H1 (cell line): Measurements from ENCODE around the gene MBP. TPM values are rescaled to one million over a fixed set of nuclear protein-coding genes. Genes with fewer than 3 reads are reported as not detected.

Source experiments
- CTCF ChIA-PET: fragments of 300-600 bp; sonication (Branson Sonifier 250); formaldehyde crosslinking; loops from one replicate; lab custom pipeline; 2021; ENCODE audit not compliant: partially characterized antibody; lab: Charles Lee
- POLR2A ChIA-PET: fragments of 300-600 bp; sonication (Branson Sonifier 250); formaldehyde crosslinking; loops from one replicate; lab custom pipeline; 2021; ENCODE audit warnings: inconsistent platforms; ENCODE audit not compliant: partially characterized antibody; lab: Charles Lee
- DNase-seq, 2 experiments: peaks; one replicate each; pipeline versions ENCODE4 v3.0.0 to v3.0.0-alpha.2; 2010 to 2022; ENCODE audit warnings: low spot score in 2 of 2, low read depth in 1 of 2, mixed read lengths in 1 of 2
- FAIRE-seq: peaks from 2 replicates; lab custom pipeline; 2011; peaks lifted over from hg19 to GRCh38; lab: Jason Lieb, UNC
- H2AFZ ChIP-seq: 2 replicates; pipeline ENCODE4 v1.8.1; 2012; ENCODE audit warnings: low read length, inconsistent platforms
- H2AK5ac ChIP-seq: 2 replicates; pipeline ENCODE4 v1.6.1; 2013; ENCODE audit warnings: low read depth, low read length
- H2BK120ac ChIP-seq: replicated peaks from 2 replicates; pipeline ENCODE3; 2013; ENCODE audit warnings: low read depth, low read length, inconsistent platforms
- H2BK12ac ChIP-seq: 2 replicates; pipeline ENCODE4 v1.6.1; 2013; ENCODE audit warnings: low read depth, low read length
- H2BK15ac ChIP-seq: 2 replicates; pipeline ENCODE4 v1.6.1; 2013; ENCODE audit warnings: low read length
- H2BK20ac ChIP-seq: 2 replicates; pipeline ENCODE4 v1.6.1; 2013; ENCODE audit warnings: low read length
- H2BK5ac ChIP-seq: 2 replicates; pipeline ENCODE4 v1.6.1; 2013; ENCODE audit warnings: low read depth, low read length
- H3K14ac ChIP-seq: 2 replicates; pipeline ENCODE4 v1.6.1; 2013; ENCODE audit warnings: inconsistent platforms; ENCODE audit not compliant: insufficient read length
- H3K18ac ChIP-seq: 2 replicates; pipeline ENCODE4 v1.6.1; 2013; ENCODE audit warnings: low read length; ENCODE audit errors: extremely low read depth
- H3K23ac ChIP-seq: 2 replicates; pipeline ENCODE4 v1.6.1; 2013; ENCODE audit warnings: inconsistent platforms; ENCODE audit not compliant: insufficient read length
- H3K23me2 ChIP-seq: 2 replicates; pipeline ENCODE4 v1.6.1; 2013; ENCODE audit warnings: low read depth, low read length
- H3K27ac ChIP-seq: 2 replicates; pipeline ENCODE4 v1.6.1; 2011; ENCODE audit warnings: low read depth, low read length, inconsistent platforms
- H3K27me3 ChIP-seq, 4 experiments: replicated peaks in 1 of 4; 1 replicate in 1 of 4; 2 replicates in 3 of 4; pipeline versions ENCODE4 v1.6.1 to v1.8.1; 2011 to 2013; ENCODE audit warnings: low read length in 3 of 4, mild to moderate bottlenecking in 3 of 4, inconsistent platforms in 2 of 4, mixed read lengths in 2 of 4, moderate library complexity in 1 of 4; ENCODE audit not compliant: control insufficient read depth in 3 of 4, insufficient read depth in 3 of 4; ENCODE audit errors: extremely low read depth in 1 of 4
- H3K36me3 ChIP-seq, 4 experiments: 2 replicates each; pipeline versions ENCODE4 v1.6.1 to v1.8.1; 2011 to 2013; ENCODE audit warnings: mild to moderate bottlenecking in 4 of 4, low read length in 3 of 4, moderate library complexity in 2 of 4, control low read depth in 1 of 4, inconsistent platforms in 1 of 4; ENCODE audit not compliant: insufficient read depth in 4 of 4, control insufficient read depth in 2 of 4
- H3K4ac ChIP-seq: replicated peaks from 2 replicates; pipeline ENCODE3; 2013; ENCODE audit warnings: low read length, low read depth, mixed read lengths, inconsistent platforms; ENCODE audit not compliant: insufficient read length
- H3K4me1 ChIP-seq, 4 experiments: replicated peaks in 1 of 4; 1 replicate in 1 of 4; 2 replicates in 3 of 4; pipeline versions ENCODE4 v1.6.1 to v1.8.1; 2011 to 2013; ENCODE audit warnings: low read length in 3 of 4, inconsistent platforms in 2 of 4, mixed read lengths in 1 of 4; ENCODE audit not compliant: insufficient read depth in 4 of 4, control insufficient read depth in 3 of 4
- H3K4me2 ChIP-seq, 2 experiments: 2 replicates each; pipeline versions ENCODE4 v1.6.1 to v1.8.1; 2011 to 2013; ENCODE audit warnings: low read depth in 2 of 2, low read length in 2 of 2, control low read depth in 1 of 2, inconsistent platforms in 1 of 2, mild to moderate bottlenecking in 1 of 2; ENCODE audit not compliant: insufficient read depth in 1 of 2
- H3K4me3 ChIP-seq, 4 experiments: fragments of 200-600, 300-600 bp in 1 of 4; sonication (generic), shearing (Covaris generic), sonication (Bioruptor Twin) in 1 of 4; 2 replicates each; pipeline versions ENCODE4 v1.5.1 to v1.8.1; 2011 to 2016; ENCODE audit warnings: low read length in 4 of 4, low read depth in 3 of 4, control low read depth in 2 of 4, inconsistent platforms in 2 of 4, mild to moderate bottlenecking in 2 of 4, mixed read lengths in 1 of 4, moderate library complexity in 1 of 4; ENCODE audit not compliant: insufficient read depth in 2 of 4; ENCODE audit errors: extremely low read depth in 1 of 4
- H3K56ac ChIP-seq: replicated peaks from 2 replicates; pipeline ENCODE3; 2013; ENCODE audit warnings: low read depth, mild to moderate bottlenecking, mixed read lengths, low read length, inconsistent platforms; ENCODE audit not compliant: insufficient read length
- H3K79me1 ChIP-seq: 2 replicates; pipeline ENCODE4 v1.6.1; 2013; ENCODE audit warnings: low read depth, low read length, control low read depth
- H3K79me2 ChIP-seq, 2 experiments: 2 replicates each; pipeline versions ENCODE4 v1.6.1 to v1.8.1; 2012 to 2013; ENCODE audit warnings: low read length in 2 of 2, mild to moderate bottlenecking in 2 of 2, inconsistent platforms in 1 of 2; ENCODE audit not compliant: insufficient read depth in 2 of 2, control insufficient read depth in 1 of 2
- H3K9ac ChIP-seq, 4 experiments: replicated peaks in 1 of 4; 1 replicate in 1 of 4; 2 replicates in 3 of 4; pipeline versions ENCODE4 v1.6.1 to v1.8.1; 2011 to 2013; ENCODE audit warnings: low read depth in 3 of 4, low read length in 3 of 4, control low read depth in 2 of 4, mild to moderate bottlenecking in 2 of 4, moderate library complexity in 2 of 4, inconsistent platforms in 1 of 4; ENCODE audit errors: extremely low read depth in 1 of 4
- H3K9me3 ChIP-seq, 2 experiments: 2 replicates each; pipeline versions ENCODE4 v1.6.1 to v1.8.1; 2012 to 2013; ENCODE audit warnings: mild to moderate bottlenecking in 2 of 2, moderate library complexity in 2 of 2, control low read depth in 1 of 2, inconsistent platforms in 1 of 2, low read depth in 1 of 2, low read length in 1 of 2, mixed read lengths in 1 of 2; ENCODE audit not compliant: insufficient read depth in 2 of 2
- H4K20me1 ChIP-seq, 2 experiments: replicated peaks in 1 of 2; 2 replicates each; pipeline versions ENCODE3 to v1.8.1; 2011 to 2013; ENCODE audit warnings: inconsistent platforms in 2 of 2, low read length in 2 of 2, mild to moderate bottlenecking in 1 of 2; ENCODE audit not compliant: insufficient read depth in 2 of 2, control insufficient read depth in 1 of 2
- H4K5ac ChIP-seq: 2 replicates; pipeline ENCODE4 v1.6.1; 2013; ENCODE audit warnings: low read length, low read depth, mixed read lengths, inconsistent platforms; ENCODE audit not compliant: insufficient read length
- H4K8ac ChIP-seq: 2 replicates; pipeline ENCODE4 v1.8.0; 2013; ENCODE audit warnings: mild to moderate bottlenecking, moderate library complexity, low read length, inconsistent platforms; ENCODE audit not compliant: insufficient read depth; ENCODE audit errors: extremely low read depth
- H4K91ac ChIP-seq: replicated peaks from 2 replicates; pipeline ENCODE3; 2013; ENCODE audit warnings: low read length, mixed read lengths, inconsistent platforms; ENCODE audit not compliant: insufficient read length
- BCL11A ChIP-seq, 2 experiments: IDR thresholded peaks; one replicate each; pipeline ENCODE4 v1.6.1; 2011; ENCODE audit warnings: low read depth in 2 of 2, low read length in 2 of 2, mild to moderate bottlenecking in 2 of 2
- CTCF ChIP-seq, 3 experiments: IDR thresholded peaks; 1 replicate in 2 of 3; 2 replicates in 1 of 3; pipeline versions ENCODE4 v1.5.1 to v1.6.1; 2011; ENCODE audit warnings: low read length in 3 of 3, mild to moderate bottlenecking in 3 of 3, inconsistent platforms in 2 of 3, low read depth in 1 of 3, moderate library complexity in 1 of 3; ENCODE audit not compliant: insufficient read depth in 1 of 3; ENCODE audit errors: control extremely low read depth in 1 of 3
- EZH2 ChIP-seq: fragments of 200-600 bp; sonication (generic); IDR thresholded peaks from 2 replicates; pipeline ENCODE4 v1.7.1; 2012; ENCODE audit warnings: low read depth, mild to moderate bottlenecking, moderate library complexity, low read length, inconsistent platforms; ENCODE audit not compliant: severe bottlenecking
- KDM1A ChIP-seq: fragments of 200-600, 300-600 bp; sonication (generic); IDR thresholded peaks from 2 replicates; pipeline ENCODE4 v1.7.1; 2016; ENCODE audit warnings: mild to moderate bottlenecking, low read length, borderline replicate concordance
- WGBS, 2 experiments: shearing (Covaris generic) in 1 of 2; methylation state at CpG; one replicate each; pipeline versions ENCODE4 v1.1.6 to v1.1.7; 2013 to 2015; ENCODE audit warnings: low lambda C conversion rate in 2 of 2, mixed read lengths in 2 of 2, inconsistent platforms in 1 of 2, low coverage in 1 of 2, missing lambda C conversion rate in 1 of 2; ENCODE audit not compliant: insufficient replicate concordance in 2 of 2, insufficient coverage in 1 of 2, insufficient read length in 1 of 2; ENCODE audit errors: extremely low coverage in 1 of 2, missing lambda C conversion rate in 1 of 2; 5-methylcytosine and 5-hydroxymethylcytosine counted together
- polyA plus RNA-seq, 7 experiments: library from polyadenylated mRNA; depleted of rRNA in 3 of 7; stranded (reverse) in 5 of 7; unstranded in 2 of 7; fragments of >200 nt in 5 of 7; fragments of 200-250 nt in 2 of 7; gene quantifications; 1 replicate in 5 of 7; 2 replicates in 1 of 7; 4 replicates in 1 of 7; pipeline versions ENCODE4 v1.2.1 to v1.2.3, GENCODE V29; 2011 to 2013; ENCODE audit warnings: missing spikeins in 2 of 7, mixed read lengths in 2 of 7
- total RNA-seq: library from RNA; stranded (reverse); fragmentation: NEBNext Ultra II Directional; extraction: Animal tissue kit (Norgen Biotek cat#: 25700); gene quantifications from 2 replicates; pipeline ENCODE4 v1.2.1, GENCODE V29; 2021

Gene MBP
- total and polyA plus RNA-seq, 2 of the 8 experiments (the other 6 are each of a cell fraction or from before 2014, with no cell fraction given): 7.7 to 19.2 TPM

GRCh38 chr18:77177009-77177408 lies 44.4 kb upstream of the MBP start:
- FAIRE-seq: no peak
- no peak overlapping the region for H3K23ac ChIP-seq
- H3K4ac ChIP-seq: no peak overlapping the region
- H3K79me1 ChIP-seq: no peaks in the 10 kb centered on the region; the same call in 1 of the 2 replicates
- H3K56ac ChIP-seq: no peak overlapping the region
- DNase-seq: no peak
- no peaks in the 10 kb centered on the region for H4K20me1 ChIP-seq
- WGBS, 2 experiments: 89% methylated on average over 1 of the region's 1 CpG; no CpG with 5 or more reads in 1 of the 2 experiments
- H3K9ac ChIP-seq: no peak overlapping the region
- H3K4me1 ChIP-seq: no peaks in the 10 kb centered on the region
- H2BK15ac ChIP-seq: no peak overlapping the region; the same call in 1 of the 2 replicates
- no peaks in the 10 kb centered on the region for H3K27me3 ChIP-seq
- no peaks in the 10 kb centered on the region for H3K23me2 ChIP-seq
- no peak overlapping the region for H3K14ac ChIP-seq
- CTCF ChIA-PET: interaction anchor here (1.3 kb wide), 1 partner anchor 13 kb away, joined by 3 read pairs; no protein-coding TSS in a partner anchor
- no peak overlapping the region for H3K4me2 ChIP-seq
- H3K36me3 ChIP-seq: no peaks in the 10 kb centered on the region; a peak in 1 of 8 replicates
- H2AFZ ChIP-seq: no peak overlapping the region; the same call in 1 of the 2 replicates
- no peak overlapping the region for H4K91ac ChIP-seq
- no peaks in the 10 kb centered on the region for H3K79me2 ChIP-seq
- POLR2A ChIA-PET: no interaction called here
- H2BK5ac ChIP-seq: no peak overlapping the region
- H3K18ac ChIP-seq: no peak overlapping the region
- no peak overlapping the region for H3K4me3 ChIP-seq
- H2BK12ac ChIP-seq: no peak overlapping the region
- no peak overlapping the region for H3K27ac ChIP-seq
- H2AK5ac ChIP-seq: no peak overlapping the region
- no peak overlapping the region for H4K5ac ChIP-seq
- TF ChIP-seq BCL11A (IDR thresholded peaks at IDR 0.05; ENCODE audit: low read depth in 2 of 2, low read length in 2 of 2) (no peak), KDM1A (no peak), CTCF (IDR thresholded peaks at IDR 0.05; ENCODE audit: control extremely low read depth in 1 of 3, insufficient read depth in 1 of 3, low read depth in 1 of 3, low read length in 3 of 3) (no peak), EZH2 (no peak)
- no peak overlapping the region for H2BK20ac ChIP-seq
- no peak overlapping the region for H2BK120ac ChIP-seq
- H3K9me3 ChIP-seq: no peaks in the 10 kb centered on the region
- H4K8ac ChIP-seq: no peak overlapping the region
